ENCODE results near the gene CTDP1. TPM values are rescaled to one million over a fixed set of nuclear protein-coding genes. Genes with fewer than 3 reads are reported as not detected.
"Not testable (repeated sequence)": the region's sequence is repeated elsewhere in the genome, so short reads cannot be mapped to it uniquely, and the experiment has no call there.

The CTDP1 gene
- total RNA-seq, 1 donor from 2014 or later = 10.7 TPM

DNA sequence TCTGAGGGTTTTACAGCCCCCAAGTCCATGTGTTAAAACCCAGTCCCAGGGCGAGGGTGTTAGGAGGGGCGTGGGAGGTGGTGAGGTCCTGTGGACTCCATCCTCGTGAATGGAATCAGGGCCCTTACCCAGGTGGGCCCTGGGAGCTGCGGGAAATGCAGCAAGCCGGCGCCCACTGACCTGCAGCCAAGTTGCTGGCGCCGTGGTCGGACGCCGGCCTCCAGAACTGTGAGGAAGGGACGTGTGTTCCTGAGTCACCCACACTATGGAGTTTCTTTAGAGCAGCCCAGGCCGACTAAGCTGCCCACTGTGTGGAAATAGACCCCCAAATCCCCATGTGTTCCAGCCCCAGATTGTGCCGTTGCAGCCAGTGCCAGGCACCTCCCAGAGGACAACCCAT is 26.4 kb downstream of the CTDP1 start:
- ATAC-seq = no peak

- ATAC-seq = no peak
Observed at GRCh38 chr18:79706658-79707057, 27.1 kb downstream of the CTDP1 start.

GRCh38 chr18:79707239-79707638 is 27.6 kb downstream of the CTDP1 start:
- no peak for ATAC-seq

DNA sequence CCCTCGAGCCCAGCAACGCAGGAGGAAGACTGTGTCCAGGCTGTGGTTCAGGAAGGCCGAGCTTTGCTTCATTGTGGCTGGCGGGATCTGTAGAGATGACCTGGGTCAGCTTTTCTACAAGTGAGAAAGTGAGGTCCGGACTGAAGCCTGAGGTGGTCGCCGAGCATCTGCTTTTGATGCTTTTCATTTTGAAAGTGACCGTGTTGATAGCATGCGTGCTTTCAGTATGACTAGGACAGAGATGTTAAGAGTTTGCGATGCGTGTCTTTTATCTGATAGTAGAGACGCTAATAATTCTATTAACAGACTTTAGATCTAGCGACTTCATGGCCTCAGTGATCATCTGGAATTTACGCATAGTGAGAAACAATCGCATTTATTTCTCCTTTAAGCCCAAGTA is 28.1 kb downstream of the CTDP1 start:
- no peak for ATAC-seq

GRCh38 chr18:79708412-79708811 is 28.8 kb downstream of the CTDP1 start:
- ATAC-seq = no peak

- ATAC-seq = no peak
Observed at GRCh38 chr18:79712206-79712857, 32.7 kb downstream of the CTDP1 start.

GRCh38 chr18:79713341-79713740 is 33.7 kb downstream of the CTDP1 start:
- ATAC-seq = no peak

- ATAC-seq = peak; percentile 18
Observed at GRCh38 chr18:79714531-79715240, 35.1 kb downstream of the CTDP1 start.

DNA sequence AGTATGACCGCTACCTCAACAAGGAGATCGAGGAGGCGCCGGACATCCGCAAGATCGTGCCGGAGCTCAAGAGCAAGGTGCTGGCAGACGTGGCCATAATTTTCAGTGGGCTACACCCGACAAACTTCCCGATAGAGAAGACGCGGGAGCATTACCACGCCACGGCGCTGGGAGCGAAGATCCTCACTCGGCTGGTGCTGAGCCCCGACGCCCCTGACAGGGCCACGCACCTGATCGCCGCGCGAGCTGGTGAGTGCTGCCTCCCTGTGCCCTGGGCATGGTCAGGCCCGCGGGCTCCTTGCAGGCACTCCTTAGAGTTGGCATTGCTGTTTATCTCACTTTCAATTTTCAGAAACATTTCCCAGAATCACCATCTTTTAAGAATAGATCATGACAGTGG is 35.7 kb downstream of the CTDP1 start:
- no peak for ATAC-seq

- ATAC-seq = peak; percentile 9
Observed at GRCh38 chr18:79717059-79717458, 37.5 kb downstream of the CTDP1 start.

- no peak for ATAC-seq
Observed at GRCh38 chr18:79717555-79718074, 38.0 kb downstream of the CTDP1 start.

DNA sequence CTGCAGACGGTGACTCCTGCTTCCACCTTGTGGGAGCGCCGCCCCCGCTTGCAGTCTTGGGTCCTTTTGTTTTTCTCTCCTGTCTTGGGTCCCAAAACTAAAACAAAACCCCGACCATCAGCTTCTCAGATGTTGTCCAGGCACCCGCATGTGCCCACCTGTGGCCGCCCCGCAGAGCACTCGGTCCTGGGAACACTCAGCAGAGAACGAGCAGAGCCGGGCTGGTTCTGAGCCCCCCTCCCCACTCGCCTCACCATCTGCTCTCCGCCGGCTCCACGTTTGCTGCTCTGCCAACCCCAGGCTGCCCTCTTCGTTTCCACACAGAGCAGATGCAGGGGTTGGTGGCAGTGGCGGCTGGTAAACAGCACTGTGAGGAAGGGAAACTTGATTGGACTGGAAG is 38.5 kb downstream of the CTDP1 start:
- ATAC-seq = no peak

DNA sequence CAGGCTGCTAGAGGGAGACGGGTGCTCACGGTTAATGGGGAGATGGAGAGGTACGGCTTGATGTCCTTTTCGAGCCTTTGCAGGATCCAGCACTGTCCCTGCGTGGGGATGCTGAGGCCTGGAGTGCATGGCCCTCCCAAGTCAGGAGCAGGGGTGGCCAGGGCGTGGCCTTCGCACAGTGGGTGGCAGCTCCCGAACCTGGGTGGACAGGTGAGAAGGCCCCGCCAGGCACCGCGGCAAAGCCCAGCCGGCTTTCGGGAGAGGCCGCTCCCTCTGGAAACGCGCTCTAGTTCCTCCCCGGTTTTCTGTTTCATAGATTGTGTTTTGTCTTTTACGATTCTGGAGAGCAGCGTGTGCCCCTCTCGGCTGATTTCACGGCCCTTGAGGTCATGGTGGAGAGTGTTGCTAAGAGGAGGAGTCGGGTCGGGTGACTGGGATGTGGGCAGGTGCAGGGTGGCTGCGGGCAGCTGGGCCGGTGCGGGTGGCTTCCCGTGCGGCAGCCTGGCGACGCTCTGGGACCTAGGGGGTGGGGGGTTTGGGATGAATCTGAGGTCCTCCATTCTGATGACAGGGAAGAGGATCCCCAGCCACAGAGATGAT is 39.4 kb downstream of the CTDP1 start:
- no peak for ATAC-seq

GRCh38 chr18:79719478-79720358 is 40.1 kb downstream of the CTDP1 start:
- ATAC-seq = not testable (repeated sequence)

DNA sequence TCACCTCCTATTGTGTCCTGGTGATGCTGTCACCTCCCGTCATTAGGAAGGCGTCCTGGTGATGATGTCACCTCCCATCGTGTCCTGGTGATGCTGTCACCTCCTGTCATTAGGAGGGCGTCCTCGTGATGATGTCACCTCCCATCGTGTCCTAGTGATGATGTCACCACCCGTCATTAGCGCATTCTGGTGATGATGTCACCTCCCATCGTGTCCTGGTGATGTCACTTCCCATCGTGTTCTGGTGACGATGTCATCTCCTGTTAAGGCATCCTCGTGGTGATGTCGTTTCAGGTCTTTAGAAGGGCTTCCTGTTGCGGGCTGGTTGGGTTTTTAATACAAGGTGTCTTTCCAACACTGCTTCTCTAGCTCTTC is 40.7 kb downstream of the CTDP1 start:
- ATAC-seq = no peak

DNA sequence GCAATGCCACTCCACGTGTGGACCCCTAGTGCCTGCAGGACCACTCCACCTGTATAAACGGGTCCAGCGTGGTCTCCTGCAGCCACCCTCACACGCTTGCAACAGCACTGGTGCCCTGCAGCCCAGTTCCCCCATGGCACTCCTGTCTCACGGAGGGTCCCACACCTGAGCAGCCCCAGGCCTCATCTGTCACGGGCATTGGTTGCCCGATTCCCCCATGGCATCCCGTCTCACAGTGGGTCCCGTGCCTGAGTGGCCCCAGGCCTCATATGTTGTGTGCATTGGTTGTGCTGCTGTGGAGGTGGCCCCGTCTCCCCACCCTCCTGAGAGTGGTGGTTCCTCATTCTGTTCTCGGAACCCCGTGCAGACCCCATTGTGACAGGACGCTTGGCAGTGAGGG is 43.4 kb downstream of the CTDP1 start:
- no peak for ATAC-seq

GRCh38 chr18:79723628-79724027 is 44.0 kb downstream of the CTDP1 start:
- ATAC-seq = no peak

DNA sequence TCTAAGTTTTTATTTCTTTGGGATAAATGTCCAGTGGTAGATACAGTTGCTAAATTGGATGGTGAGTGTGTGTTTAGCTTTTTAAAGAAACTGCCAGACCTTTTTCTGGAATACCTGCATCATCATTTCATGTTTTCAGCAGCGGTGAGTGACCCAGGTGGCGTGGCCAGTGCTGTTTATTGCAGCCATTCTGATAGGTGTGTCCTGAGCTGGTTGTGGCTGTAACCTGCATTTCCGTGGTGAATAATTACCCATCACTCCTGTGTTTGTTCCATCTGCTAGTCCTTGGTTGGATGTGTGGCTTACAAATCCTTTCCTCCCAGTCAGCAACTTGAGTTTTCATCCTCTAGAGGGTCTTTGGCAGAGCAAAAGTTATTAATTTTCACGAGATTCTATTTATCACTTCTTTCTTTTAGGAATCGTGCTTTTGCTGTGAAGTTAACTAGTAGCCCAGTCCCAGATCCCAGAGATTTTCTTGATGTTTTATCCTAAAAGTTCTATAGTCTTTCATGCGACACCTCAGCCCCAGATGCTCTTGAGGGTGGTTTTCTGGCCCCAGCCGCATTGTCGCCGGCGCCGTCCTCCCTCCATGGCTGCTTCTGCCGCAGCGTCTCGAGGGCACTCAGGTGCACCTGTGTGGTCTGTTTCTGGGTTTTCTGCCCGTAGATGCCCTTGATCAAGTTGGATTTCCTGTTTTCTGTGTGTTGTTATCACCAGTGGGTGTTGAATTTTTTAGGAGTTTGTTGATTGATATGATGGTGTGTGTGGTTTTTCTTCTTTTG is 44.9 kb downstream of the CTDP1 start:
- no peak for ATAC-seq

DNA sequence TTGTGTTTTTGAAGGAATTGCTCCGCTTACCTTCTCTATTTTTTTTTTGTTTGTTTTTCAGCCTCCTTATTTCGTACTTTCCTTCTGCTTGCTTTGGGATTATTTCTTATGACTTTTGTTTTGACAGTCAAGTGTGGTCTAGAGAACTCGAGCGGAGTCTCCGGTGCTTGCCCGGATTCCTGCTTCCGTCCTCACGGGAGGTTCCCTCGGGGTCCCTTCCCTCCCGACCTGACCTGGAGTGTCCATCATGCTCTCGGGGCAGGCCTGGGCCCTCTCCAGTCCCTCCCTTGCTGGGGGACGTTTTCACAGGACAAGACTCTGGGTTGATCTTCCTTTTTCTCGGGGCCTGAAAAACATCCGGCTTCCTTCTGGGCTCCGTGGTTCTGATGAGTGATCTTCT is 45.9 kb downstream of the CTDP1 start:
- no peak for ATAC-seq

DNA sequence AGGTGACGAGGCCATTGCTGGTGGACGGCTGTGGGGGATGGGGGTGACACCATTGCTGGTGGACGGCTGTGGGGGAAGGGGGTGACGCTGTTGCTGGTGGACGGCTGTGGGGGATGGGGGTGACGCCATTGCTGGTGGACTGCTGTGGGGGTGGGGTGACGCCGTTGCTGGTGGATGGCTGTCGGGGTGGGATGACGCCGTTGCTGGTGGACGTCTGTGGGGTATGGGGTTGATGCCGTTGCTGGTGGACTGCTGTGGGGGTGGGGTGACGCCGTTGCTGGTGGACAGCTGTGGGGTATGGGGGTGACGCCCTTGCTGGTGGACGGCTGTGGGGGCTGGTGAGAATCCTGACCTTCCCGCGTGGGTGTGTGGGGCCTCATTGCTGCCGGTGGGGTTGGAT is 47.1 kb downstream of the CTDP1 start:
- no peak for ATAC-seq

GRCh38 chr18:79727211-79727610 is 47.6 kb downstream of the CTDP1 start:
- no peak for ATAC-seq
